ENCODE results near the gene FOSL2. TPM values are rescaled to one million over a fixed set of nuclear protein-coding genes. Genes with fewer than 3 reads are reported as not detected.
A peak's percentile ranks its signal among the peaks of the same experiment; 100 is the strongest.

The FOSL2 gene
- total RNA-seq, 1 donor from 2014 or later = 50.2 TPM

- H3K4me1 ChIP-seq = peaks cover 25% of the 10 kb centered on the region
- no peaks in the 10 kb centered on the region for H3K9me3 ChIP-seq (replicated peaks)
- H3K27me3 ChIP-seq (ENCODE audit: low read depth) = no peaks in the 10 kb centered on the region
- no peak for TF ChIP-seq CTCF (IDR thresholded peaks at IDR 0.05; ENCODE audit: borderline replicate concordance)
- no peak overlapping the region for H3K4me3 ChIP-seq
- no peak for DNase-seq
- intact Hi-C loops (cut with micrococcal nuclease) = no loop called here
- peak overlapping the region; percentile 33 for H3K27ac ChIP-seq (replicated peaks)
- H3K36me3 ChIP-seq = no peaks in the 10 kb centered on the region
These were observed 30.5 kb upstream of the FOSL2 start for GRCh38 chr2:28361991-28362710.

- H3K27ac ChIP-seq (replicated peaks) = no peak overlapping the region
- no peak for DNase-seq
- no peaks in the 10 kb centered on the region for H3K9me3 ChIP-seq (replicated peaks)
- H3K4me3 ChIP-seq = no peak overlapping the region
- intact Hi-C loops (cut with micrococcal nuclease) = no loop called here
- no peaks in the 10 kb centered on the region for H3K27me3 ChIP-seq (ENCODE audit: low read depth)
- H3K4me1 ChIP-seq = peaks cover 25% of the 10 kb centered on the region
- TF ChIP-seq CTCF (IDR thresholded peaks at IDR 0.05; ENCODE audit: borderline replicate concordance) = no peak
- H3K36me3 ChIP-seq = no peaks in the 10 kb centered on the region
These were observed 29.6 kb upstream of the FOSL2 start for GRCh38 chr2:28362991-28363521.

- Histone ChIP-seq H3K36me3 (no peaks in the 10 kb centered on the region), H3K4me1 (peaks cover 25% of the 10 kb centered on the region)
These were observed 28.9 kb upstream of the FOSL2 start for GRCh38 chr2:28363686-28364280.

GRCh38 chr2:28364610-28365009 lies 28.0 kb upstream of the FOSL2 start:
- no peak for TF ChIP-seq CTCF (IDR thresholded peaks at IDR 0.05; ENCODE audit: borderline replicate concordance)
- no peaks in the 10 kb centered on the region for H3K36me3 ChIP-seq
- H3K4me3 ChIP-seq = no peak overlapping the region
- H3K9me3 ChIP-seq (replicated peaks) = no peaks in the 10 kb centered on the region
- H3K4me1 ChIP-seq = peaks cover 25% of the 10 kb centered on the region
- DNase-seq = no peak
- intact Hi-C loops (cut with micrococcal nuclease) = no loop called here
- no peak overlapping the region for H3K27ac ChIP-seq (replicated peaks)
- no peaks in the 10 kb centered on the region for H3K27me3 ChIP-seq (ENCODE audit: low read depth)

More at GRCh38 chr2:28363686-28364280, 28.9 kb upstream of the FOSL2 start:
- Histone ChIP-seq H3K27ac (replicated peaks) (no peak overlapping the region), H3K27me3 (ENCODE audit: low read depth) (no peaks in the 10 kb centered on the region), H3K9me3 (replicated peaks) (no peaks in the 10 kb centered on the region), H3K4me3 (no peak overlapping the region)
- TF ChIP-seq CTCF (IDR thresholded peaks at IDR 0.05; ENCODE audit: borderline replicate concordance) = no peak
- intact Hi-C loops (cut with micrococcal nuclease) = no loop called here
- no peak for DNase-seq

- no peaks in the 10 kb centered on the region for H3K36me3 ChIP-seq
- no peak overlapping the region for H3K27ac ChIP-seq (replicated peaks)
- TF ChIP-seq CTCF (IDR thresholded peaks at IDR 0.05; ENCODE audit: borderline replicate concordance) = no peak
- no peaks in the 10 kb centered on the region for H3K9me3 ChIP-seq (replicated peaks)
- DNase-seq = no peak
- peaks cover 25% of the 10 kb centered on the region for H3K4me1 ChIP-seq
- intact Hi-C loops (cut with micrococcal nuclease) = no loop called here
- H3K4me3 ChIP-seq = no peak overlapping the region
- no peaks in the 10 kb centered on the region for H3K27me3 ChIP-seq (ENCODE audit: low read depth)
These were observed 27.5 kb upstream of the FOSL2 start for GRCh38 chr2:28365158-28365557.

Data from left ventricle myocardium inferior (tissue), 1 donor.